Spleen (tissue), 11 donors: ENCODE measurements around the gene LARP4. TPM values are rescaled to one million over a fixed set of nuclear protein-coding genes. Genes with fewer than 3 reads are reported as not detected.

Experiments
- DNase-seq: peaks from one replicate; pipeline ENCODE4 v3.0.0-alpha.2; 2020
- H3K27ac ChIP-seq, 8 donors: fragments of 200-600 bp; sonication (generic) in 7 of 8; 1 replicate in 4 of 8; 2 replicates in 4 of 8; pipeline versions ENCODE4 v1.5.0 to v1.8.0; 2016 to 2021; ENCODE audit warnings: inconsistent platforms in 4 of 8, mild to moderate bottlenecking in 4 of 8, moderate library complexity in 1 of 8
- H3K27me3 ChIP-seq, 7 donors: fragments of 200-600 bp; sonication (generic) in 6 of 7; replicated peaks in 1 of 7; 1 replicate in 4 of 7; 2 replicates in 3 of 7; pipeline versions ENCODE4 v1.5.0 to v1.8.0; 2016 to 2021; ENCODE audit warnings: inconsistent platforms in 3 of 7, mild to moderate bottlenecking in 1 of 7
- H3K36me3 ChIP-seq, 6 donors: fragments of 200-600 bp; sonication (generic) in 5 of 6; 1 replicate in 4 of 6; 2 replicates in 2 of 6; pipeline versions ENCODE4 v1.5.0 to v1.8.0; 2016 to 2021; ENCODE audit warnings: inconsistent platforms in 2 of 6
- H3K4me1 ChIP-seq, 6 donors: fragments of 200-600 bp; sonication (generic) in 5 of 6; 1 replicate in 3 of 6; 2 replicates in 3 of 6; pipeline versions ENCODE4 v1.5.0 to v1.8.0; 2016 to 2021; ENCODE audit warnings: inconsistent platforms in 3 of 6
- H3K4me3 ChIP-seq, 8 donors: fragments of 200-600 bp; sonication (generic) in 7 of 8; 1 replicate in 4 of 8; 2 replicates in 4 of 8; pipeline versions ENCODE4 v1.5.0 to v1.8.0; 2016 to 2021; ENCODE audit warnings: inconsistent platforms in 4 of 8, mild to moderate bottlenecking in 4 of 8, moderate library complexity in 2 of 8
- H3K9me3 ChIP-seq, 8 donors: fragments of 200-600 bp; sonication (generic) in 7 of 8; 1 replicate in 4 of 8; 2 replicates in 4 of 8; pipeline versions ENCODE4 v1.5.0 to v1.8.0; 2016 to 2021; ENCODE audit warnings: inconsistent platforms in 4 of 8
- POLR2A ChIP-seq, 3 donors: fragments of 450-650 bp; IDR thresholded peaks; one replicate each; pipeline ENCODE4 v1.5.1; 2017; ENCODE audit warnings: antibody characterized with exemption in 3 of 3, mild to moderate bottlenecking in 1 of 3
- POLR2AphosphoS5 ChIP-seq, 3 donors: sonication (generic); formaldehyde crosslinking; IDR thresholded peaks; one replicate each; pipeline ENCODE4 v1.5.1; 2017; ENCODE audit warnings: antibody characterized with exemption in 3 of 3
- WGBS, 5 donors: extraction: QIAGEN DNeasy Blood & Tissue Kit in 3 of 5; methylation state at CpG; one replicate each; pipeline versions ENCODE4 v1.1.5 to v1.1.7; 2013 to 2018; 5-methylcytosine and 5-hydroxymethylcytosine counted together
- intact Hi-C: fragments of 100-400 bp; cut with DNase I; formaldehyde crosslinking; loops from one replicate; pipeline ENCODE4 v1.15.0; 2023; ENCODE audit warnings: low total_unique reads
- polyA plus RNA-seq, 3 donors: library from polyadenylated mRNA; stranded (reverse); fragments of 200-250 nt; gene quantifications; one replicate each; pipeline ENCODE4 v1.2.1, GENCODE V29; 2013
- total RNA-seq, 7 donors: library from RNA; depleted of rRNA in 3 of 7; stranded (reverse); fragments of >200 nt in 3 of 7; fragmentation: NEBNext Ultra II Directional in 4 of 7; extraction: Animal tissue kit (Norgen Biotek cat#: 25700) in 4 of 7; gene quantifications; one replicate each; pipeline versions ENCODE4 v1.1.0 to v1.2.1, GENCODE V29; 2016 to 2021
- TF ChIP-seq, protein P1 (sequence below), 11 experiments: fragments of 200-600 bp in 7 of 11; fragments of 450-650 bp in 4 of 11; sonication (generic) in 4 of 11; IDR thresholded peaks in 8 of 11; conservative IDR thresholded peaks in 3 of 11; 1 replicate in 7 of 11; 2 replicates in 4 of 11; pipeline versions ENCODE4 v1.4.0 to v1.8.0; 2016 to 2021; ENCODE audit warnings: antibody characterized with exemption in 11 of 11, inconsistent platforms in 4 of 11, mild to moderate bottlenecking in 1 of 11
- donor health status: healthy with polysubstance abuse.
- donor health status: DM: no; HTN: no; CAD: no; lungs with moderate emphysema.
- donor health status: DM: no; HTN: no; CAD: no.
- donor health status: Bipolar disorder and iron deficiency.
- donor health status: healthy.
- donor health status: DM: no; HTN: no; CAD: no.
- donor health status: DM: yes; HTN: yes; CAD: no.

Gene LARP4
- total and polyA plus RNA-seq, 10 donors = 4.7 to 55.8 (median 46.0) TPM

- no peak overlapping the region for H3K4me3 ChIP-seq
- no peaks in the 10 kb centered on the region for H3K27me3 ChIP-seq
- no peaks in the 10 kb centered on the region for H3K4me1 ChIP-seq
- no peak overlapping the region for H3K27ac ChIP-seq
- 70 to 87% (median 83%) methylated on average over 3 of the region's 3 CpGs for WGBS, 5 donors
- intact Hi-C loops = no loop called here
- DNase-seq = no peak
- TF ChIP-seq POLR2A (IDR thresholded peaks at IDR 0.05) = no peak
- TF ChIP-seq, protein P1, sequence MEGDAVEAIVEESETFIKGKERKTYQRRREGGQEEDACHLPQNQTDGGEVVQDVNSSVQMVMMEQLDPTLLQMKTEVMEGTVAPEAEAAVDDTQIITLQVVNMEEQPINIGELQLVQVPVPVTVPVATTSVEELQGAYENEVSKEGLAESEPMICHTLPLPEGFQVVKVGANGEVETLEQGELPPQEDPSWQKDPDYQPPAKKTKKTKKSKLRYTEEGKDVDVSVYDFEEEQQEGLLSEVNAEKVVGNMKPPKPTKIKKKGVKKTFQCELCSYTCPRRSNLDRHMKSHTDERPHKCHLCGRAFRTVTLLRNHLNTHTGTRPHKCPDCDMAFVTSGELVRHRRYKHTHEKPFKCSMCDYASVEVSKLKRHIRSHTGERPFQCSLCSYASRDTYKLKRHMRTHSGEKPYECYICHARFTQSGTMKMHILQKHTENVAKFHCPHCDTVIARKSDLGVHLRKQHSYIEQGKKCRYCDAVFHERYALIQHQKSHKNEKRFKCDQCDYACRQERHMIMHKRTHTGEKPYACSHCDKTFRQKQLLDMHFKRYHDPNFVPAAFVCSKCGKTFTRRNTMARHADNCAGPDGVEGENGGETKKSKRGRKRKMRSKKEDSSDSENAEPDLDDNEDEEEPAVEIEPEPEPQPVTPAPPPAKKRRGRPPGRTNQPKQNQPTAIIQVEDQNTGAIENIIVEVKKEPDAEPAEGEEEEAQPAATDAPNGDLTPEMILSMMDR (IDR thresholded peaks at IDR 0.05 in 8 of 11, conservative IDR thresholded peaks at IDR 0.05 in 3 of 11) = no peak
- no peak for TF ChIP-seq POLR2AphosphoS5 (IDR thresholded peaks at IDR 0.05)
- no peaks in the 10 kb centered on the region for H3K9me3 ChIP-seq
- H3K36me3 ChIP-seq = no peaks in the 10 kb centered on the region
Measured at GRCh38 chr12:50390316-50390741, 10.4 kb upstream of the LARP4 start.

DNA sequence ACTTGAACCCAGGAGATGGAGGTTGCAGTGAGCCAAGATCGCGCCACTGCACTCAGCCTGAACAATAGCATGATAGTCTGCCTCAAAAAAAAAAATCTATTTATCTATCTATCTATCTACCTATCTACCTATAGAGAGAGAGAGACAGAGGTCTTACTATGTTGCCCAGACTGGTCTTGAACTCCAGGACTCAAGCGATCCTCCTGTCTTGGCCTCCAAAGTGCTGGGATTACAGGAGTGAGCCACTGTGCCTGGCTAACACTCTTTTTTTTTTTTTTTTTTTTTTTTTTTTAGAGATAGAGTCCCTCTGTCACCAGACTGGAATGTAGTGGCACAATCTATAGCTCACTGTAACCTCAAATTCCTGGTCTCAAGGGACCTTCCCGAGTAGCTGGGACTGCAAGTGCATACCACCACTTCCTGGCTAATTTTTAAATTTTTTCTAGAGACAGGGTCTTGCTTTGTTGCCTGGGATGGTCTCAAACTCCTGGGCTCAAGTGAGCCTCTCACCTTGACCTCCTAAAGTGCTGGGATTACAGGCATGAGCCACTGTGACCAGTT, 6.1 kb upstream of the LARP4 start:
- no peaks in the 10 kb centered on the region for H3K36me3 ChIP-seq
- 79 to 91% (median 83%) methylated on average over 4 of the region's 4 CpGs for WGBS, 5 donors
- DNase-seq = no peak

GRCh38 chr12:50397117-50397650, 3.5 kb upstream of the LARP4 start:
- Histone ChIP-seq H3K4me1 (peaks cover under 1 to 18% (median 13%) of the 10 kb centered on the region in 6 donors), H3K27ac (no peak overlapping the region), H3K4me3 (no peak overlapping the region), H3K27me3 (no peaks in the 10 kb centered on the region), H3K9me3 (no peaks in the 10 kb centered on the region), H3K36me3 (no peaks in the 10 kb centered on the region)
- no peak for DNase-seq
- intact Hi-C loops = no loop called here
- no peak for TF ChIP-seq POLR2AphosphoS5 (IDR thresholded peaks at IDR 0.05)
- no peak for TF ChIP-seq POLR2A (IDR thresholded peaks at IDR 0.05)
- TF ChIP-seq, protein P1 (IDR thresholded peaks at IDR 0.05 in 8 of 11, conservative IDR thresholded peaks at IDR 0.05 in 3 of 11) = no peak
- WGBS, 5 donors = 84 to 98% (median 96%) methylated on average over 3 of the region's 3 CpGs

More for the DNA sequence above, 6.1 kb upstream of the LARP4 start:
- no peak overlapping the region for H3K4me3 ChIP-seq
- H3K9me3 ChIP-seq = no peaks in the 10 kb centered on the region
- no peak overlapping the region for H3K27ac ChIP-seq
- no peaks in the 10 kb centered on the region for H3K27me3 ChIP-seq
- H3K4me1 ChIP-seq = no peaks in the 10 kb centered on the region
- TF ChIP-seq POLR2A (IDR thresholded peaks at IDR 0.05) (no peak), POLR2AphosphoS5 (IDR thresholded peaks at IDR 0.05) (no peak)
- TF ChIP-seq, protein P1 (IDR thresholded peaks at IDR 0.05 in 8 of 11, conservative IDR thresholded peaks at IDR 0.05 in 3 of 11) = no peak
- intact Hi-C loops = no loop called here

DNA sequence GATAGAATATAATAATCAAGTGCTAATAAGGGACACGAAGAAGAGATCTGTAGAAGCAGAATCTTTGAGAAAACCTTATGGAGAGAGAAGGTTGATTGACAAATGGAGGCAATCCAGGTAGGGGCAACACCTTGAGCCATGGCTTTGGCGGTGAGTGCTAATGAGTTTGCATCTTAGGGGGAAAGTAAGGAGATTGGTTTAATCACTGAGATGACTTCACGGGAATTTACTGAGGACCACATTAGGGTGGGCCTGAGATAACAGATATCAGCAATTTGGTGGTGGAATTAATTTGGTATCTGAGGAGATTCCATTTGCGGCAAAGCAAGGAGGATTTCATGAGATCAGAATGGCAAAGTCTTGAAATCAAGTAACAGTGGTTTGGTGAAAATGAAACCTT, 1.8 kb upstream of the LARP4 start:
- no peaks in the 10 kb centered on the region for H3K27me3 ChIP-seq
- peaks cover 11 to 35% (median 28%) of the 10 kb centered on the region in 6 donors for H3K4me1 ChIP-seq
- no peaks in the 10 kb centered on the region for H3K36me3 ChIP-seq
- TF ChIP-seq POLR2A (IDR thresholded peaks at IDR 0.05) (no peak), POLR2AphosphoS5 (IDR thresholded peaks at IDR 0.05) (no peak)
- TF ChIP-seq, protein P1 (IDR thresholded peaks at IDR 0.05 in 8 of 11, conservative IDR thresholded peaks at IDR 0.05 in 3 of 11) = no peak
- H3K9me3 ChIP-seq = no peaks in the 10 kb centered on the region
- H3K4me3 ChIP-seq = no peak overlapping the region
- H3K27ac ChIP-seq = no peak overlapping the region
- intact Hi-C loops = no loop called here
- 94 to 98% (median 97%) methylated on average over 4 of the region's 4 CpGs for WGBS, 5 donors
- DNase-seq = no peak
